ENCODE measurements around the gene CNTNAP2.

- no peak for TF ChIP-seq PAX5 (IDR thresholded peaks at IDR 0.05; ENCODE audit: insufficient read depth, low read length, severe bottlenecking)
- TF ChIP-seq POLR2AphosphoS5 (IDR thresholded peaks at IDR 0.05; ENCODE audit: low read depth, low read length): no peak
- no peak for TF ChIP-seq POLR2A (IDR thresholded peaks at IDR 0.05; ENCODE audit: low read depth, low read length)
- no peak for TF ChIP-seq TAF1 (IDR thresholded peaks at IDR 0.05; ENCODE audit: low read depth, low read length)
- TF ChIP-seq SPI1 (IDR thresholded peaks at IDR 0.05; ENCODE audit: low read depth, low read length): no peak
These were observed 1399.8 kb downstream of the CNTNAP2 start for GRCh38 chr7:147516391-147516790.
